AG04449 (cell line): Measurements from ENCODE around the gene MEDAG.

Experiments
- CTCF ChIA-PET: fragments of 350-600 bp; formaldehyde crosslinking; extraction: SDS; loops from one replicate; lab custom pipeline; 2021; ENCODE audit warnings: antibody characterized with exemption; lab: Yijun Ruan, JAX
- POLR2A ChIA-PET: fragments of 400-600, 350-600 bp; formaldehyde crosslinking; extraction: SDS; loops from one replicate; lab custom pipeline; 2020; ENCODE audit warnings: antibody characterized with exemption, inconsistent platforms; lab: Yijun Ruan, JAX
- DNase-seq: peaks from one replicate; pipeline ENCODE4 v3.0.0-alpha.2; 2010; ENCODE audit warnings: low read depth, low spot score
- H3K4me3 ChIP-seq: 2 replicates; pipeline ENCODE4 v1.5.1; 2011; ENCODE audit warnings: low read depth, mild to moderate bottlenecking, control low read depth, low read length
- TF ChIP-seq, protein P1 (sequence below): IDR thresholded peaks from one replicate; pipeline ENCODE4 v1.5.1; 2011; ENCODE audit warnings: mild to moderate bottlenecking, moderate library complexity, low read length, control low read depth, inconsistent platforms; ENCODE audit not compliant: insufficient read depth; ENCODE audit errors: missing control alignments

Gene MEDAG

DNA sequence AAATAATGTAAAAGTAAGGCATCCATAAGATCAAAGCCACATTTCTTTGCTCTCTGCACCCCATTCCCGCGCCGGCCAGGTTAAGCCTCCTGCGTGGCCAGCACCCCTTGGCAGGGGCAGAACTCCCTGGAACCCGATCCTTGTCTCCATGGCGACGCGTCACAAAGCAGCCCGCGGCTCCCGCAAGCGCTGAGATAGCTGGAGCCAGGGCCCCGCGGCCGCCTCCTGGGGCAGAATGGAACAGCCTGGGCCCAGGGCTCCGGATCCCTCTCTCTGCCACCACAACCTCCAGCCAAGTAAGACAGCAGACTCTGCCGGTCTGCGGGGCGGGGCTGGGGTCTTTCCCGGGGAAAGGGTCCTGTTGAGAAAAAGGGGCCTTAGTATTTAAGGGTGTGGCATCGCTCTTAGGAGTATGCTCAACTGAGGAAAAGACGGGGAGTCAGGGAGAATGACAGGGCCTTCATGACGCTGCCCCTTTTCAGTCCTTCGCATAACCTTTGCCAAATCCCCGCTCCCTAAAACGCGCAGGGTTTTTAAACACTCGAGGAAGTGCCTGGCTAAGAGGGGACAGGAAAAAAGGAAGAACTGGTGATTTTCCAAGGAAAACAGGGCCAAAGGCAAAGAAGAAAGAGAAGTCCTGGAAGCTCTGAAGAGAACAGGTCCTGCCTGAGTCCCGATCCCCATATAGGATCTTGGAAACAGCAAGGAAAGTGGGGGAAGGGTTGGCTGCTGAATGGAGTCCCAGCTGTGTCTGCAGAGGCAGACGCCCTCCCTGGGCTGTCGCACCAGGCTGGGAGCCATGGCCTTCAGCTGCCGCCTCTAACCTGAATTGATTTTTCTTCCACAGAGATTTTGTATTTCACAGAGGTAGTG, 26.6 kb downstream of the MEDAG start, which contains the start of gene TEX26:
Gene TEX26 (plus strand): TSS at position 176 of the 873 bp plus-strand sequence. CDS start 60 bp downstream, at position 236.
- CTCF ChIA-PET: interaction anchor here (0.8 to 1.5 kb wide), 3 partner anchors 36 to 41 kb away, joined by 3 to 4 read pairs (median 3); no protein-coding TSS in a partner anchor
- POLR2A ChIA-PET: no interaction called here
- TF ChIP-seq, protein P1, sequence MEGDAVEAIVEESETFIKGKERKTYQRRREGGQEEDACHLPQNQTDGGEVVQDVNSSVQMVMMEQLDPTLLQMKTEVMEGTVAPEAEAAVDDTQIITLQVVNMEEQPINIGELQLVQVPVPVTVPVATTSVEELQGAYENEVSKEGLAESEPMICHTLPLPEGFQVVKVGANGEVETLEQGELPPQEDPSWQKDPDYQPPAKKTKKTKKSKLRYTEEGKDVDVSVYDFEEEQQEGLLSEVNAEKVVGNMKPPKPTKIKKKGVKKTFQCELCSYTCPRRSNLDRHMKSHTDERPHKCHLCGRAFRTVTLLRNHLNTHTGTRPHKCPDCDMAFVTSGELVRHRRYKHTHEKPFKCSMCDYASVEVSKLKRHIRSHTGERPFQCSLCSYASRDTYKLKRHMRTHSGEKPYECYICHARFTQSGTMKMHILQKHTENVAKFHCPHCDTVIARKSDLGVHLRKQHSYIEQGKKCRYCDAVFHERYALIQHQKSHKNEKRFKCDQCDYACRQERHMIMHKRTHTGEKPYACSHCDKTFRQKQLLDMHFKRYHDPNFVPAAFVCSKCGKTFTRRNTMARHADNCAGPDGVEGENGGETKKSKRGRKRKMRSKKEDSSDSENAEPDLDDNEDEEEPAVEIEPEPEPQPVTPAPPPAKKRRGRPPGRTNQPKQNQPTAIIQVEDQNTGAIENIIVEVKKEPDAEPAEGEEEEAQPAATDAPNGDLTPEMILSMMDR: peak; percentile 14
- H3K4me3 ChIP-seq: no peak within 1 kb of the TSS
- no peak for DNase-seq

DNA sequence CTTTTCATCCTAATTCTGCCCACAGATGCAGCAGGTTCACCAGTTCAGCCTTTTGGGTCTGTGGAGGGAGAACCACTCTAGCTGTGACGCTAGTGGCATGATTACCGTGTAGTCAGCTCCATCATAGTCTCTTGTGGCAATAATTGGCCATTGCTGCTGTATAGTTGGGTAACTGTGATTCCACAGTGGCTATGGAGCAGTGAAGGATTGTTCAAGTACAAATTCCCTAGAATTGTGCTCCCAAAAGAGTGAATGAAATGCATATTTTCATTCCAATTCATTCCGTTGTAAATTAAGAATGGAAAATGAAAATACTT, 27.2 kb downstream of the MEDAG start:
- ChIA-PET POLR2A (no interaction called here), CTCF (no interaction called here)
- TF ChIP-seq, protein P1: no peak
- DNase-seq: no peak
- no peak overlapping the region for H3K4me3 ChIP-seq

DNA sequence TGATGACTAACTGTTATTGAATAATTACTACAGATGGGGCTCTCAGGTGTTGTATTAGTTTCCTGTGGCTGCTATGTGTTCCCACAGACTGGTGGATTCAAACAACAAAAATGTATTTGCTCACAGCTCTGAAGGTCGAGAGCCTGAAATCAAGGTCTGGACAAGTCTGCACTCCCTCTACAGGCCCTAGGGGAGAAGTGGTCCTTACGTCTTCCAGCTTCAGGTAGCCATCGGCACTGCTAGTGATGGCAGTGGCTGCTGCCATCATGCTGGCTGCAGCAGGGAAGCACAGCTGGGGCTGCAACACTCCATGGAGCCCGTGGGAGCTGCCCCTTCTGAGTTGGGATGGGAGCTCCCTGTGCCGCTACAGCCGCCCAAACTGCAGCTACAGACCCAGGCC, 28.3 kb downstream of the MEDAG start:
- TF ChIP-seq, protein P1: peak; percentile 14
- ChIA-PET CTCF (interaction anchor here (1.1 kb wide), 1 partner anchor 35 kb away, joined by 3 read pairs; no protein-coding TSS in a partner anchor), POLR2A (no interaction called here)
- DNase-seq: no peak
- H3K4me3 ChIP-seq: no peak overlapping the region

DNA sequence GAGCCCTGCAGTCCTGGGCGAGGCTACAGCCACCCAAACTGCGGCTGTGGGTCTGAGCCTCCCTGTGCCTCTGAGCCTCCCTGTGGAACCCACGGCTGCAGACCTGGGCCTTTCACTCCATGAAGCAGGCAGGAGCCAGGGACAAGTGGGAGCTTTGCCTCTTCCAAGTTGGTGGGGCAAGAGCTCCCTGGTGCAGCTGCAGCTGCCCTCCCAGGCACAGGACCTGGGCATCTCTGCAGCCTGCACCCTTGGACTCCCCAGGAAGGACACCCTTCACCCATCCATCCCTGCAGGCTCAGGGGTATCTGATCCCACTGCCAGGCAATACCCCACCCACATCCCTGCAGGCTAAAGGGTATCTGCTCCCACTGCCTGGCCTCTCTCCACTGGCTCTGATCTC, 28.7 kb downstream of the MEDAG start:
- POLR2A ChIA-PET: no interaction called here
- no peak overlapping the region for H3K4me3 ChIP-seq
- DNase-seq: no peak
- TF ChIP-seq, protein P1: no peak
- CTCF ChIA-PET: interaction anchor here (1.1 kb wide), 1 partner anchor 35 kb away, joined by 3 read pairs; no protein-coding TSS in a partner anchor

DNA sequence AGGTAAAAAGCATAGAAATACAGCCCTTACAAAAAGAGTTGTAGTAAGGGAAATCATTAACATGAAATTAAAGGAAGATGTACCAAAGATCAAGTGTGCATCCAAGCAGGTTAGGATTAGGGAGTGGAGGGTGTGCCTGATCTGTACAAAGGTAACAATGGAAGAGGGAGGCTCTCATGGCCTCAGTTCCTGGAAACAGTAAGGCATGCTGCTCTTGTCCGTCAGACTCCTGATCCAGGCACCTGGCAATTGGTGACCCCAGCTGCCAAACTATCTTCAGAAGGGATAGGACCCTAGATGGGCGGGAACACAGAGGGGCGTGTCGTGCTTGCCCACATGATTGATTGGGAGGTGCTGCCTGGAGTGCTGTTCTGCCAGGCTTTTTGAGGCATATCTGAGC, 30.9 kb downstream of the MEDAG start:
- POLR2A ChIA-PET: no interaction called here
- TF ChIP-seq, protein P1: no peak
- no peak overlapping the region for H3K4me3 ChIP-seq
- no peak for DNase-seq
- CTCF ChIA-PET: interaction anchor here (1.8 kb wide), 1 partner anchor 71 kb away, joined by 4 read pairs; no protein-coding TSS in a partner anchor

DNA sequence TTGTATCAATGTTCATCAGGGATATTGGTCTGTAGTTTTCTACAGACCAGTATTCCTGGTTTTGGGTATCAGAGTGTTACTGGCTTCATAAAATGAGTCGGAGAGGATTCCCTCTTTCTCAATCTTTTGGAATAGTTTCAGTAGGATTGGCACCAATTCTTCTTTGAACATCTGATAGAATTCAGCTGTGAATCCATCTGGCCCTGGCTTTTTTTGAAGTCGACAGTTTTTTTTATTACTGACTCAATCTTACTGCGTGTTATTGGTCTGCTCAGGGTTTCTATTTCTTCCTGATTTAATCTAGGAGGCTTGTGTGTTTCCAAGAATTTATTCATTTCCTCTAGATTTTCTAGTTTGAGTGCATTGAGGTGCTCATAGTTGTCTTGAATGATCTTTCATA, 37.8 kb downstream of the MEDAG start:
- ChIA-PET CTCF (interaction anchor here (0.6 kb wide), 1 partner anchor 13 kb away, joined by 3 read pairs; no protein-coding TSS in a partner anchor), POLR2A (no interaction called here)
- TF ChIP-seq, protein P1: no peak
- H3K4me3 ChIP-seq: no peak overlapping the region
- no peak for DNase-seq
